ENCODE measurements around the gene PAFAH1B1.
A peak's percentile ranks its signal among the peaks of the same experiment; 100 is the strongest.

The PAFAH1B1 gene

GRCh38 chr17:2709183-2709661 is 115.8 kb downstream of the PAFAH1B1 start:
- TF ChIP-seq, protein P1, sequence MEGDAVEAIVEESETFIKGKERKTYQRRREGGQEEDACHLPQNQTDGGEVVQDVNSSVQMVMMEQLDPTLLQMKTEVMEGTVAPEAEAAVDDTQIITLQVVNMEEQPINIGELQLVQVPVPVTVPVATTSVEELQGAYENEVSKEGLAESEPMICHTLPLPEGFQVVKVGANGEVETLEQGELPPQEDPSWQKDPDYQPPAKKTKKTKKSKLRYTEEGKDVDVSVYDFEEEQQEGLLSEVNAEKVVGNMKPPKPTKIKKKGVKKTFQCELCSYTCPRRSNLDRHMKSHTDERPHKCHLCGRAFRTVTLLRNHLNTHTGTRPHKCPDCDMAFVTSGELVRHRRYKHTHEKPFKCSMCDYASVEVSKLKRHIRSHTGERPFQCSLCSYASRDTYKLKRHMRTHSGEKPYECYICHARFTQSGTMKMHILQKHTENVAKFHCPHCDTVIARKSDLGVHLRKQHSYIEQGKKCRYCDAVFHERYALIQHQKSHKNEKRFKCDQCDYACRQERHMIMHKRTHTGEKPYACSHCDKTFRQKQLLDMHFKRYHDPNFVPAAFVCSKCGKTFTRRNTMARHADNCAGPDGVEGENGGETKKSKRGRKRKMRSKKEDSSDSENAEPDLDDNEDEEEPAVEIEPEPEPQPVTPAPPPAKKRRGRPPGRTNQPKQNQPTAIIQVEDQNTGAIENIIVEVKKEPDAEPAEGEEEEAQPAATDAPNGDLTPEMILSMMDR (IDR thresholded peaks at IDR 0.05; ENCODE audit: insufficient read depth, low read depth, low read length, missing control alignments) = no peak
- H3K4me3 ChIP-seq (ENCODE audit: low read depth, low read length) = peak overlapping the region; percentile 71
- DNase-seq (ENCODE audit: low read depth) = peak; percentile 83

DNA sequence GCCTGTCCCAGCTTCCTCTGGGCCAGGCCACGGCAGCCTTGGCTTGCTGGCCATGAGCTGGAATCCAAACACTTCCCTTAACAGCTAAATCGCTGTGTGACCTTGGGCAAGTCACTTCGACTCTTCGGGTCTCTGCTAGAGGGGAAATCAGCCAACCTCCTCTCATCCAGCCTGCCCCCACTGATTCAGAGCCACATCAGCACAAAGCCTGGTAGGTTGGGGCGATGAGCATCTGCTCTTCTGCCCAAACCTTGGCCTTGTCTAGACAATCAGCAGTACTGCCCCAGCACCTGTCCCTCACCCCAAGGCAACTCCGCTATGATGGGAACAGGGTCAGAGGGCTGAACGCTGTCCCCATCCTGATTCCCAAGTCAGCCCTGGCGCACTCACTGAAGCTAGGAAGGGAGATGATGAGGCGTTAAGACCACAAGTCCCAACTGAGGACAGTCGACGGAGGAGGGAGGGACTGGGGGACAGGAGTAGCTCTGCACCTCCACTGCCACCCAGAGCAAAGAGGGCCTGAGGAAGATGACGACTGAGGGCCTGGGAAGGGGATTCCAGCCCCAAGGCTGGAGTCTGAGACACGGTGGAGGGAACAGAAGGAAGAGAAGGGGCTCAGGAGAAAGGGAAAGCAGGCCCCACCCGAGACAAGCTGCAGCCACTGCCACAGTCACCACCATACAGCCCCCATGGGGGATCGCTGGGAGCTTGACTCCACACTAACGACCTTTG is 116.8 kb downstream of the PAFAH1B1 start:
- peak overlapping the region; percentile 71 for H3K4me3 ChIP-seq (ENCODE audit: low read depth, low read length)
- TF ChIP-seq, protein P1 (IDR thresholded peaks at IDR 0.05; ENCODE audit: insufficient read depth, low read depth, low read length, missing control alignments) = no peak
- no peak for DNase-seq (ENCODE audit: low read depth)

DNA sequence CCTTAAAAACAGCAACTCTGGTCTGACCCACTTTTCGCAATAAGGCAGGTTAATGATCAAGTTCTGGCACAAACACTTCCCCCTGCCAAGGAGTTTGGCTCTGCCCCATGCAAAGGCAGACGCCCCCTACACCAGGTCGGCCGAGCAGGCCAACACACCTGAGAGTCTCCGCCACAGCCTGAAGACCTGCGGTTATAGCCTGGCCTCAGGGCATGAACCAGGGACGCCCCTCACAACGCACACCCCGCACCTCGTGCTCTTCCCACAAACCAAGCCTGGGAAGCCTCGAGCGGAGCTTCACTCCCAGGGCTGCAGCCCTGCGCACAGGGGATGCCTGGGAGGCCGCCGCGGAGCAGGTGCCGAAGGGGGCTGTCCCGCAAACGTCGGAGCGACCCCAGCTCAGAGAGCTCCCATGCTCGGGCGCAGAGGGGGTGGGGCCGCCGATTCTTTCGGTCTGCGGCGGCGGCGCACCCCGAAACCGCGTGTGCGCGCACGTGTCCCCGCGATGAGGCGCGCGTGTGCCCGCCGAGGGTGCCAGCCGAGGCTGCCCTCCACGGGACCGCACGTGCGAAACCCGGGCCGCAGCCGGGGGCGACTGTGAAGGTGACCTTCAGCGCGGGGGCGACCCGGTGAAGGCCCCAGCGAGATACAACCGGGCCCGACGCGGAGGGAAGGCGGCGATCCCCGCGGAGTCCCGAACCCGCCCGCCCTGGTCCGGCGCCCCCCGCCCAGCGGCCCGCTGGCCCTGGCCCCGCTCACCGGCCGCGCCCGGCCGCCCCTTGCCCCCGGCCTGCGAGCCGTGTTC is 117.6 kb downstream of the PAFAH1B1 start:
- peak overlapping the region; percentile 71 for H3K4me3 ChIP-seq (ENCODE audit: low read depth, low read length)
- TF ChIP-seq, protein P1 (IDR thresholded peaks at IDR 0.05; ENCODE audit: insufficient read depth, low read depth, low read length, missing control alignments) = no peak
- DNase-seq (ENCODE audit: low read depth) = peak; percentile 61

DNA sequence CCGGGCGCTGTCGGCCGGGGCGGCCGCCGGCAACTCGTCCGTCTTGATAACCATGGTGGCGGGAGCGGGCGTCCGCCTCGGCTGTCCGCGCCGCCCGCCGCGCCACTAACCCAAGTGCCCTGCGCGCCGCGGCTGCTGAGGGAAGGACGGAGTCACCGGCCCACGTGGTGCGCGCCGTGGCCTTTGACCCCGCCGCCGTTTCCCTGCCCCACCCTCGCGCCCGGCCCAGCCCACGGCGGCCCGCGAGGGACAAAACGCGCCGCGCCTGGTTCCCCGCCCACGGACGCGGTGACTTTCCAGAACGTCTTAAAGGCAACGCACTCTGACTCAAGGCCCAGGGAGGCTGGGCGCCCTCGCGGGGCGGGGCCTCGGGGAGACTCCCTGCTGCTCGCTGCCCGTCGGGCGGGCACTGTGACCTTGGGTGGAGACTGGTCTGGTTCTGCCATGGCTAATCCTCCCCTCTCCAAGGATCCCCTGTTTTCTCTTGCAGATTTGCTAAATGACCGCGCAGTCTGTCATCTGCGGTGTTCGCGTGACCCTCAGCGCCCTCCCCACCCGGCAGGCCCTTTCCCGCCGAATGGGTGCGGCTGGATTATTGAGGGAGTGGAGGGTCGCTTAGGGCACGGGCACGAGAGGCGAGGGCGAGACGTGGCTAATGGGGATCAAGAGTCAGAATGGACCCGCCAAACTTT is 118.3 kb downstream of the PAFAH1B1 start, which contains the start of gene CLUH:
CLUH (minus strand) TSS at position 157 of the 692 bp plus-strand sequence; CDS start at position 54, 103 bp downstream.
- peak within 1 kb of the TSS; percentile 85 for H3K4me3 ChIP-seq (ENCODE audit: low read depth, low read length)
- TF ChIP-seq, protein P1 (IDR thresholded peaks at IDR 0.05; ENCODE audit: insufficient read depth, low read depth, low read length, missing control alignments) = no peak

GRCh38 chr17:2712300-2713043 is 119.0 kb downstream of the PAFAH1B1 start:
- H3K4me3 ChIP-seq (ENCODE audit: low read depth, low read length) = peak overlapping the region; percentile 85
- DNase-seq (ENCODE audit: low read depth) = no peak
- TF ChIP-seq, protein P1 (IDR thresholded peaks at IDR 0.05; ENCODE audit: insufficient read depth, low read depth, low read length, missing control alignments) = no peak

More for the DNA sequence above, 118.3 kb downstream of the PAFAH1B1 start, which contains the start of gene CLUH:
- DNase-seq (ENCODE audit: low read depth) = peak; percentile 99

DNA sequence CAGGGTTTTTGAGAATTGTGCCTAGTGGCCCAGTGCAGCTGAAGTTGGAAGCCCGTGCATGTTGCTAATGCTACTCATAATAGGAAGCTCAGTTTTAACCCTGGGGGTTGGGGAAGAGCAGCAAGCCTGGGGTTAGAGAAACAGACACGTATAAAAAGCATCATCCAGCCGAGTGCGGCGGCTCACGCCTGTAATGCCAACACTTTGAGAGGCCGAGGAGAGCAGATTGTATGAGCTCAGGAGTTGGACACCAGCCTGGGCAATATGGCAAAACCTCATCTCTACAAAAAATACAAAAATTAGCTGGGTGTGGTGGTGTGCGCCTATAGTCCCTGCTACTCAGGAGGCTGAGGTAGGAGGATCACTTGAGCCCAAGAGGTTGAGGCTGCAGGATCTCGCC is 120.4 kb downstream of the PAFAH1B1 start:
- H3K4me3 ChIP-seq (ENCODE audit: low read depth, low read length) = no peak overlapping the region
- DNase-seq (ENCODE audit: low read depth) = no peak
- TF ChIP-seq, protein P1 (IDR thresholded peaks at IDR 0.05; ENCODE audit: insufficient read depth, low read depth, low read length, missing control alignments) = no peak

All from GM12865 (cell line).